K562 (cell line): Measurements from ENCODE around the gene NLRP10. TPM values are rescaled to one million over a fixed set of nuclear protein-coding genes. Genes with fewer than 3 reads are reported as not detected.

ENCODE experiments used
- ARID1B ChIP-seq: fragments of 450-650 bp; IDR thresholded peaks from 2 replicates; pipeline ENCODE4 v1.6.1; 2016; ENCODE audit warnings: antibody characterized with exemption, mild to moderate bottlenecking, inconsistent platforms
- BRD4 ChIP-seq: fragments of 200-600 bp; sonication (generic); IDR thresholded peaks from 2 replicates; pipeline ENCODE4 v1.6.1; 2017; ENCODE audit warnings: inconsistent platforms
- DPF2 ChIP-seq: fragments of 450-650 bp; IDR thresholded peaks from 2 replicates; pipeline ENCODE4 v1.6.1; 2016
- JUND ChIP-seq, 2 experiments: IDR thresholded peaks; 2 replicates in 1 of 2; 3 replicates in 1 of 2; pipeline ENCODE4 v1.6.1; 2011; ENCODE audit warnings: borderline replicate concordance in 2 of 2, low read depth in 2 of 2, low read length in 2 of 2, improper control_type of control experiment in 1 of 2, missing biosample characterization in 1 of 2, missing genetic modification characterization in 1 of 2, missing genetic modification reagents in 1 of 2
- NR4A1 ChIP-seq, 2 experiments: fragments of 250-450 bp in 1 of 2; fragments of 450-650 bp in 1 of 2; sonication (Bioruptor Pico) in 1 of 2; IDR thresholded peaks; 2 replicates each; pipeline versions ENCODE4 v1.4.0 to v1.6.1; 2016 to 2020; ENCODE audit warnings: mild to moderate bottlenecking in 2 of 2, missing compliant biosample characterization in 1 of 2, missing genetic modification characterization in 1 of 2, moderate library complexity in 1 of 2
- RNF2 ChIP-seq: sonication (generic); IDR thresholded peaks from 2 replicates; pipeline ENCODE4 v1.6.1; 2016
- SAFB ChIP-seq: fragments of 200-400 bp; formaldehyde crosslinking; IDR thresholded peaks from 2 replicates; pipeline ENCODE4 v1.6.1; 2017; ENCODE audit warnings: low read depth, low read length, borderline replicate concordance
- TARDBP ChIP-seq: fragments of 450-650 bp; IDR thresholded peaks from 2 replicates; pipeline ENCODE4 v1.6.1; 2016
- polyA plus RNA-seq, 8 experiments: library from polyadenylated mRNA; depleted of rRNA in 4 of 8; stranded (reverse) in 5 of 8; unstranded in 3 of 8; fragments of >200 nt; fragmentation: Nextera tagmentation in 2 of 8; fragmentation: Illumina TruSeq in 1 of 8; extraction: Ambion mirVana in 2 of 8; extraction: Trizol in 1 of 8; gene quantifications; 2 replicates each; pipeline versions ENCODE4 v1.2.1 to v1.2.3, GENCODE V29; 2011 to 2014; ENCODE audit warnings: inconsistent platforms in 1 of 8, missing spikeins in 1 of 8
- total RNA-seq, 7 experiments: library from RNA; depleted of rRNA in 6 of 7; stranded (reverse); fragments of >200 nt in 6 of 7; fragmentation: Illumina TruSeq in 2 of 7; extraction: Trizol in 2 of 7; gene quantifications; 2 replicates each; pipeline versions ENCODE4 v1.2.1 to v1.2.3, GENCODE V29; 2011 to 2021; ENCODE audit warnings: low replicate concordance in 1 of 7
- TF ChIP-seq, protein P1 (sequence below): fragments of 450-650 bp; IDR thresholded peaks from 2 replicates; pipeline ENCODE4 v1.6.1; 2016; ENCODE audit warnings: mild to moderate bottlenecking
- TF ChIP-seq, protein P2 (sequence below): sonication (generic); formaldehyde crosslinking; IDR thresholded peaks from 2 replicates; pipeline ENCODE4 v1.8.1; 2022; ENCODE audit warnings: missing genetic modification reagents
- TF ChIP-seq, protein P3 (sequence below): sonication (generic); formaldehyde crosslinking; IDR thresholded peaks from 2 replicates; pipeline ENCODE4 v1.5.0; 2020; ENCODE audit warnings: missing genetic modification reagents
- TF ChIP-seq, protein P4 (sequence below): IDR thresholded peaks from 2 replicates; pipeline ENCODE4 v1.6.1; 2012; ENCODE audit warnings: low read depth, low read length, improper control_type of control experiment, borderline replicate concordance
- TF ChIP-seq, protein P5 (sequence below): fragments of 450-650 bp; IDR thresholded peaks from 2 replicates; pipeline ENCODE4 v1.7.1; 2018; ENCODE audit warnings: mild to moderate bottlenecking, low read depth; ENCODE audit not compliant: partially characterized antibody

Gene NLRP10
- total and polyA plus RNA-seq, 9 of the 15 experiments (the other 6 are each of a cell fraction or from before 2014, with no cell fraction given): 0.04 to 0.14 (median 0.09) TPM; not detected in 6

DNA sequence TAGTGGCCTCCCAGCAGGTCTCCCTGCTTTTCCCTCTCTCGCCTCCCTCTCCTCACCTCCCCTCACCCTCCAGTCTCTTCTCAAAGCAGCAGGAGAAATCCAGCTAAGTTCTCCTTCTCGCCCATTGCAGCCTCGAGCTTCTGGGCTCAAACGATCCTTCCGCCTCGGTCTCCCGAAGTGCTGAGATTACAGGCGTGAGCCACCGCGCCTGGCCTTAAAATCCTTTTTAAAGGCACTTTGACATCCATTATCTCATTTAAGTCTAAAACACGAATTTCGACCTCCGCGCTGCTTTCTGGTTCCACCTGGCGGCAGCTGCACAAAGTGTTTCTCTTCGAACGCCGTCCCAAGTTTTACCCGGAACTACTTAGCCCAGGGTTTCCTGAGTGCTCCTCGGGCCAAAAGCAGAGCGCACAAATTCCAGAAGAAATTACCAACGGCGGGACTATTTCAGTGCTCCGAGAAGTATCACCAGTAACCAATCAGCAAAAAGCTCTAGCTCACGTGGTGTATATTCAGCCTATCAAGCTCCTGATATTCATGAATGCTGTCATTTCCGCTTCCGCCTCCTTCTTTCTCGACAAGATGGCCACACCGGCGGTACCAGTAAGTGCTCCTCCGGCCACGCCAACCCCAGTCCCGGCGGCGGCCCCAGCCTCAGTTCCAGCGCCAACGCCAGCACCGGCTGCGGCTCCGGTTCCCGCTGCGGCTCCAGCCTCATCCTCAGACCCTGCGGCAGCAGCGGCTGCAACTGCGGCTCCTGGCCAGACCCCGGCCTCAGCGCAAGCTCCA lies 21.7 kb upstream of the NLRP10 start, which contains the start of gene EIF3F (continued):
- TF ChIP-seq, protein P1, sequence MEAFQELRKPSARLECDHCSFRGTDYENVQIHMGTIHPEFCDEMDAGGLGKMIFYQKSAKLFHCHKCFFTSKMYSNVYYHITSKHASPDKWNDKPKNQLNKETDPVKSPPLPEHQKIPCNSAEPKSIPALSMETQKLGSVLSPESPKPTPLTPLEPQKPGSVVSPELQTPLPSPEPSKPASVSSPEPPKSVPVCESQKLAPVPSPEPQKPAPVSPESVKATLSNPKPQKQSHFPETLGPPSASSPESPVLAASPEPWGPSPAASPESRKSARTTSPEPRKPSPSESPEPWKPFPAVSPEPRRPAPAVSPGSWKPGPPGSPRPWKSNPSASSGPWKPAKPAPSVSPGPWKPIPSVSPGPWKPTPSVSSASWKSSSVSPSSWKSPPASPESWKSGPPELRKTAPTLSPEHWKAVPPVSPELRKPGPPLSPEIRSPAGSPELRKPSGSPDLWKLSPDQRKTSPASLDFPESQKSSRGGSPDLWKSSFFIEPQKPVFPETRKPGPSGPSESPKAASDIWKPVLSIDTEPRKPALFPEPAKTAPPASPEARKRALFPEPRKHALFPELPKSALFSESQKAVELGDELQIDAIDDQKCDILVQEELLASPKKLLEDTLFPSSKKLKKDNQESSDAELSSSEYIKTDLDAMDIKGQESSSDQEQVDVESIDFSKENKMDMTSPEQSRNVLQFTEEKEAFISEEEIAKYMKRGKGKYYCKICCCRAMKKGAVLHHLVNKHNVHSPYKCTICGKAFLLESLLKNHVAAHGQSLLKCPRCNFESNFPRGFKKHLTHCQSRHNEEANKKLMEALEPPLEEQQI: peak; percentile 94
- TF ChIP-seq, protein P2, sequence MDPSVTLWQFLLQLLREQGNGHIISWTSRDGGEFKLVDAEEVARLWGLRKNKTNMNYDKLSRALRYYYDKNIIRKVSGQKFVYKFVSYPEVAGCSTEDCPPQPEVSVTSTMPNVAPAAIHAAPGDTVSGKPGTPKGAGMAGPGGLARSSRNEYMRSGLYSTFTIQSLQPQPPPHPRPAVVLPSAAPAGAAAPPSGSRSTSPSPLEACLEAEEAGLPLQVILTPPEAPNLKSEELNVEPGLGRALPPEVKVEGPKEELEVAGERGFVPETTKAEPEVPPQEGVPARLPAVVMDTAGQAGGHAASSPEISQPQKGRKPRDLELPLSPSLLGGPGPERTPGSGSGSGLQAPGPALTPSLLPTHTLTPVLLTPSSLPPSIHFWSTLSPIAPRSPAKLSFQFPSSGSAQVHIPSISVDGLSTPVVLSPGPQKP: no peak
- TF ChIP-seq TARDBP (0 out of 2 replicates have a peak, but pooled peaks have one; percentile 21), JUND (IDR thresholded peaks at IDR 0.05; ENCODE audit: borderline replicate concordance, low read depth, low read length) (peak; percentile 82), JUND (tag; IDR thresholded peaks at IDR 0.05; ENCODE audit: borderline replicate concordance, low read depth, low read length) (peak; percentile 82; the same call in 2 of the 3 replicates), BRD4 (0 out of 2 replicates have a peak, but pooled peaks have one; percentile 63), NR4A1 (CRISPR knock-in tag; IDR thresholded peaks at IDR 0.05) (no peak), NR4A1 (tag; IDR thresholded peaks at IDR 0.05) (0 out of 2 replicates have a peak, but pooled peaks have one; percentile 7), ARID1B (peak; percentile 39; the same call in 1 of the 2 replicates), RNF2 (peak; percentile 60; the same call in 1 of the 2 replicates), SAFB (no peak), DPF2 (peak; percentile 53; the same call in 1 of the 2 replicates)
- TF ChIP-seq, protein P3, sequence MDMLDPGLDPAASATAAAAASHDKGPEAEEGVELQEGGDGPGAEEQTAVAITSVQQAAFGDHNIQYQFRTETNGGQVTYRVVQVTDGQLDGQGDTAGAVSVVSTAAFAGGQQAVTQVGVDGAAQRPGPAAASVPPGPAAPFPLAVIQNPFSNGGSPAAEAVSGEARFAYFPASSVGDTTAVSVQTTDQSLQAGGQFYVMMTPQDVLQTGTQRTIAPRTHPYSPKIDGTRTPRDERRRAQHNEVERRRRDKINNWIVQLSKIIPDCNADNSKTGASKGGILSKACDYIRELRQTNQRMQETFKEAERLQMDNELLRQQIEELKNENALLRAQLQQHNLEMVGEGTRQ (CRISPR knock-in tag): peak; percentile 97
- TF ChIP-seq, protein P4, sequence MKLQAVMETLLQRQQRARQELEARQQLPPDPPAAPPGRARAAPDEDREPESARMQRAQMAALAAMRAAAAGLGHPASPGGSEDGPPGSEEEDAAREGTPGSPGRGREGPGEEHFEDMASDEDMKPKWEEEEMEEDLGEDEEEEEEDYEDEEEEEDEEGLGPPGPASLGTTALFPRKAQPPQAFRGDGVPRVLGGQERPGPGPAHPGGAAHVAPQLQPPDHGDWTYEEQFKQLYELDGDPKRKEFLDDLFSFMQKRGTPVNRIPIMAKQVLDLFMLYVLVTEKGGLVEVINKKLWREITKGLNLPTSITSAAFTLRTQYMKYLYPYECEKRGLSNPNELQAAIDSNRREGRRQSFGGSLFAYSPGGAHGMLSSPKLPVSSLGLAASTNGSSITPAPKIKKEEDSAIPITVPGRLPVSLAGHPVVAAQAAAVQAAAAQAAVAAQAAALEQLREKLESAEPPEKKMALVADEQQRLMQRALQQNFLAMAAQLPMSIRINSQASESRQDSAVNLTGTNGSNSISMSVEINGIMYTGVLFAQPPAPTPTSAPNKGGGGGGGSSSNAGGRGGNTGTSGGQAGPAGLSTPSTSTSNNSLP: peak; percentile 78; the same call in 1 of the 2 replicates
- TF ChIP-seq, protein P5, sequence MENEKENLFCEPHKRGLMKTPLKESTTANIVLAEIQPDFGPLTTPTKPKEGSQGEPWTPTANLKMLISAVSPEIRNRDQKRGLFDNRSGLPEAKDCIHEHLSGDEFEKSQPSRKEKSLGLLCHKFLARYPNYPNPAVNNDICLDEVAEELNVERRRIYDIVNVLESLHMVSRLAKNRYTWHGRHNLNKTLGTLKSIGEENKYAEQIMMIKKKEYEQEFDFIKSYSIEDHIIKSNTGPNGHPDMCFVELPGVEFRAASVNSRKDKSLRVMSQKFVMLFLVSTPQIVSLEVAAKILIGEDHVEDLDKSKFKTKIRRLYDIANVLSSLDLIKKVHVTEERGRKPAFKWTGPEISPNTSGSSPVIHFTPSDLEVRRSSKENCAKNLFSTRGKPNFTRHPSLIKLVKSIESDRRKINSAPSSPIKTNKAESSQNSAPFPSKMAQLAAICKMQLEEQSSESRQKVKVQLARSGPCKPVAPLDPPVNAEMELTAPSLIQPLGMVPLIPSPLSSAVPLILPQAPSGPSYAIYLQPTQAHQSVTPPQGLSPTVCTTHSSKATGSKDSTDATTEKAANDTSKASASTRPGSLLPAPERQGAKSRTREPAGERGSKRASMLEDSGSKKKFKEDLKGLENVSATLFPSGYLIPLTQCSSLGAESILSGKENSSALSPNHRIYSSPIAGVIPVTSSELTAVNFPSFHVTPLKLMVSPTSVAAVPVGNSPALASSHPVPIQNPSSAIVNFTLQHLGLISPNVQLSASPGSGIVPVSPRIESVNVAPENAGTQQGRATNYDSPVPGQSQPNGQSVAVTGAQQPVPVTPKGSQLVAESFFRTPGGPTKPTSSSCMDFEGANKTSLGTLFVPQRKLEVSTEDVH: peak; percentile 84
